OCI-LY3 (cell line): Measurements from ENCODE around the gene C11orf21.

Experiments
- CTCF ChIP-seq: fragments of 200-600, 300-600 bp; sonication (generic); IDR thresholded peaks from 2 replicates; pipeline ENCODE4 v1.5.1; 2014; ENCODE audit warnings: antibody characterized with exemption, low read length, low read depth
- EZH2phosphoT487 ChIP-seq: fragments of 200-600 bp; shearing (Covaris generic); IDR thresholded peaks from 2 replicates; pipeline ENCODE4 v1.6.1; 2018; ENCODE audit warnings: antibody characterized with exemption, mixed run types, low read depth

GRCh38 chr11:2305140-2305778 lies 3.5 kb upstream of the C11orf21 start:
- peak; percentile 79 for TF ChIP-seq CTCF
- no peak for TF ChIP-seq EZH2phosphoT487
